ENCODE results near the gene EFCAB6.

EFCAB6 gene

GRCh38 chr22:43811777-43812148 is 342 bp downstream of the EFCAB6 start:
- no peak for DNase-seq

- DNase-seq, result no peak
Measured at GRCh38 chr22:43802897-43803495, 9.1 kb downstream of the EFCAB6 start.

- DNase-seq, result no peak
Measured at GRCh38 chr22:43800970-43801369, 11.1 kb downstream of the EFCAB6 start.

GRCh38 chr22:43798492-43798891 is 13.6 kb downstream of the EFCAB6 start:
- DNase-seq, result no peak

GRCh38 chr22:43796567-43796966 is 15.5 kb downstream of the EFCAB6 start:
- DNase-seq, result no peak

- DNase-seq, result no peak
Measured at GRCh38 chr22:43795320-43795719, 16.8 kb downstream of the EFCAB6 start.

GRCh38 chr22:43792905-43793304 is 19.2 kb downstream of the EFCAB6 start:
- DNase-seq, result no peak

- DNase-seq, result no peak
Measured at GRCh38 chr22:43789452-43789851, 22.7 kb downstream of the EFCAB6 start.

- no peak for DNase-seq
Measured at GRCh38 chr22:43783777-43784176, 28.3 kb downstream of the EFCAB6 start.

GRCh38 chr22:43782448-43782847 is 29.7 kb downstream of the EFCAB6 start:
- no peak for DNase-seq

- no peak for DNase-seq
Measured at GRCh38 chr22:43777286-43777685, 34.8 kb downstream of the EFCAB6 start.

GRCh38 chr22:43776081-43776670 is 35.9 kb downstream of the EFCAB6 start:
- DNase-seq, result no peak

GRCh38 chr22:43774318-43774915 is 37.7 kb downstream of the EFCAB6 start:
- no peak for DNase-seq

GRCh38 chr22:43772831-43773230 is 39.3 kb downstream of the EFCAB6 start:
- DNase-seq, result no peak

- DNase-seq, result no peak
Measured at GRCh38 chr22:43755452-43755851, 56.7 kb downstream of the EFCAB6 start.

- no peak for DNase-seq
Measured at GRCh38 chr22:43755011-43755410, 57.1 kb downstream of the EFCAB6 start.

- no peak for DNase-seq
Measured at GRCh38 chr22:43754176-43754575, 57.9 kb downstream of the EFCAB6 start.

GRCh38 chr22:43753688-43754087 is 58.4 kb downstream of the EFCAB6 start:
- no peak for DNase-seq

- DNase-seq, result no peak
Measured at GRCh38 chr22:43750751-43751150, 61.4 kb downstream of the EFCAB6 start.

GRCh38 chr22:43749473-43749872 is 62.6 kb downstream of the EFCAB6 start:
- no peak for DNase-seq

GRCh38 chr22:43747877-43748276 is 64.2 kb downstream of the EFCAB6 start:
- no peak for DNase-seq

GRCh38 chr22:43747058-43747457 is 65.0 kb downstream of the EFCAB6 start:
- no peak for DNase-seq

- no peak for DNase-seq
Measured at GRCh38 chr22:43745783-43746356, 66.2 kb downstream of the EFCAB6 start.

- no peak for DNase-seq
Measured at GRCh38 chr22:43745411-43745770, 66.7 kb downstream of the EFCAB6 start.
